ENCODE results near the gene KRTAP10-5. TPM values are rescaled to one million over a fixed set of nuclear protein-coding genes. Genes with fewer than 3 reads are reported as not detected.
"Not testable (repeated sequence)": the region's sequence is repeated elsewhere in the genome, so short reads cannot be mapped to it uniquely, and the experiment has no call there.

KRTAP10-5 gene
- not detected for polyA plus RNA-seq (ENCODE audit: insufficient read length)

- DNase-seq: not testable (repeated sequence)
Observed at GRCh38 chr21:44580231-44580821, at the start of gene KRTAP10-5. KRTAP10-5 (minus strand) TSS chr21:44580604; CDS start chr21:44580578, 26 bp downstream.

- no peak for DNase-seq
Observed at GRCh38 chr21:44628707-44629391, 48.4 kb upstream of the KRTAP10-5 start.

- not testable (repeated sequence) for DNase-seq
Observed at GRCh38 chr21:44627831-44628233, 47.4 kb upstream of the KRTAP10-5 start.

GRCh38 chr21:44627181-44627822, 46.9 kb upstream of the KRTAP10-5 start:
- DNase-seq: not testable (repeated sequence)

- no peak for DNase-seq
Observed at GRCh38 chr21:44626673-44627143, 46.3 kb upstream of the KRTAP10-5 start, which contains the start of gene KRTAP10-9. KRTAP10-9 (plus strand) TSS chr21:44627093; CDS start chr21:44627172, 79 bp downstream.

GRCh38 chr21:44626262-44626661, 45.9 kb upstream of the KRTAP10-5 start:
- no peak for DNase-seq

GRCh38 chr21:44625756-44626155, 45.4 kb upstream of the KRTAP10-5 start:
- DNase-seq: no peak

GRCh38 chr21:44623575-44623974, 43.2 kb upstream of the KRTAP10-5 start:
- no peak for DNase-seq

- no peak for DNase-seq
Observed at GRCh38 chr21:44619886-44620285, 39.5 kb upstream of the KRTAP10-5 start.

- DNase-seq: no peak
Observed at GRCh38 chr21:44618909-44619308, 38.5 kb upstream of the KRTAP10-5 start.

GRCh38 chr21:44618504-44618903, 38.1 kb upstream of the KRTAP10-5 start:
- no peak for DNase-seq

- DNase-seq: no peak
Observed at GRCh38 chr21:44617071-44617501, 36.7 kb upstream of the KRTAP10-5 start.

- DNase-seq: no peak
Observed at GRCh38 chr21:44616591-44616926, 36.2 kb upstream of the KRTAP10-5 start.

- DNase-seq: no peak
Observed at GRCh38 chr21:44615911-44616590, 35.6 kb upstream of the KRTAP10-5 start.

GRCh38 chr21:44615466-44615865, 35.1 kb upstream of the KRTAP10-5 start:
- DNase-seq: no peak

- DNase-seq: no peak
Observed at GRCh38 chr21:44614961-44615391, 34.6 kb upstream of the KRTAP10-5 start.

GRCh38 chr21:44614161-44614631, 33.8 kb upstream of the KRTAP10-5 start:
- DNase-seq: no peak

- DNase-seq: no peak
Observed at GRCh38 chr21:44613386-44614155, 33.2 kb upstream of the KRTAP10-5 start.

- DNase-seq: no peak
Observed at GRCh38 chr21:44612669-44613229, 32.3 kb upstream of the KRTAP10-5 start.

- no peak for DNase-seq
Observed at GRCh38 chr21:44612029-44612486, 31.7 kb upstream of the KRTAP10-5 start, which contains the start of gene KRTAP10-8. KRTAP10-8 (plus strand) TSS chr21:44612079; CDS start chr21:44612101, 22 bp downstream.

- no peak for DNase-seq
Observed at GRCh38 chr21:44611551-44611950, 31.1 kb upstream of the KRTAP10-5 start.

All from hindlimb muscle (tissue), 1 donor.